ENCODE measurements around the gene FLNB. TPM values are rescaled to one million over a fixed set of nuclear protein-coding genes. Genes with fewer than 3 reads are reported as not detected.
A peak's percentile ranks its signal among the peaks of the same experiment; 100 is the strongest.

Gene FLNB
- total RNA-seq, 1 donor from 2014 or later, result 32.0 TPM

- H3K9me3 ChIP-seq (ENCODE audit: low read depth), result no peaks in the 10 kb centered on the region
- no peaks in the 10 kb centered on the region for H3K36me3 ChIP-seq
- no peak overlapping the region for H3K27ac Mint-ChIP-seq
- H3K9me3 Mint-ChIP-seq, result no peaks in the 10 kb centered on the region
- H3K4me1 Mint-ChIP-seq, result no peaks in the 10 kb centered on the region
- no peak for TF ChIP-seq EZH2phosphoT487 (IDR thresholded peaks at IDR 0.05)
- TF ChIP-seq EZH2 (IDR thresholded peaks at IDR 0.05), result no peak
- TF ChIP-seq, protein P1, sequence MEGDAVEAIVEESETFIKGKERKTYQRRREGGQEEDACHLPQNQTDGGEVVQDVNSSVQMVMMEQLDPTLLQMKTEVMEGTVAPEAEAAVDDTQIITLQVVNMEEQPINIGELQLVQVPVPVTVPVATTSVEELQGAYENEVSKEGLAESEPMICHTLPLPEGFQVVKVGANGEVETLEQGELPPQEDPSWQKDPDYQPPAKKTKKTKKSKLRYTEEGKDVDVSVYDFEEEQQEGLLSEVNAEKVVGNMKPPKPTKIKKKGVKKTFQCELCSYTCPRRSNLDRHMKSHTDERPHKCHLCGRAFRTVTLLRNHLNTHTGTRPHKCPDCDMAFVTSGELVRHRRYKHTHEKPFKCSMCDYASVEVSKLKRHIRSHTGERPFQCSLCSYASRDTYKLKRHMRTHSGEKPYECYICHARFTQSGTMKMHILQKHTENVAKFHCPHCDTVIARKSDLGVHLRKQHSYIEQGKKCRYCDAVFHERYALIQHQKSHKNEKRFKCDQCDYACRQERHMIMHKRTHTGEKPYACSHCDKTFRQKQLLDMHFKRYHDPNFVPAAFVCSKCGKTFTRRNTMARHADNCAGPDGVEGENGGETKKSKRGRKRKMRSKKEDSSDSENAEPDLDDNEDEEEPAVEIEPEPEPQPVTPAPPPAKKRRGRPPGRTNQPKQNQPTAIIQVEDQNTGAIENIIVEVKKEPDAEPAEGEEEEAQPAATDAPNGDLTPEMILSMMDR (IDR thresholded peaks at IDR 0.05), result no peak
- no peak overlapping the region for H3K27ac ChIP-seq
- no peak for DNase-seq (ENCODE audit: low spot score)
- H3F3A ChIP-seq (ENCODE audit: low read depth), result no peaks in the 10 kb centered on the region
- H3K4me3 ChIP-seq, result no peak overlapping the region
- H3K27me3 ChIP-seq, result no peaks in the 10 kb centered on the region
- no peak overlapping the region for H3K9ac ChIP-seq
- H3K27me3 Mint-ChIP-seq (ENCODE audit: insufficient read depth, low read depth), result peaks cover 4% of the 10 kb centered on the region
- no peaks in the 10 kb centered on the region for H3K4me1 ChIP-seq
- no peak overlapping the region for H2AFZ ChIP-seq (replicated peaks)
- H3K4me3 Mint-ChIP-seq, result no peak overlapping the region
- H3K79me2 ChIP-seq (ENCODE audit: low read depth), result no peaks in the 10 kb centered on the region
- no peak overlapping the region for H3K4me2 ChIP-seq
- H3K36me3 Mint-ChIP-seq, result peaks cover 45% of the 10 kb centered on the region
- no peaks in the 10 kb centered on the region for H4K20me1 ChIP-seq (ENCODE audit: low read depth)
Observed at GRCh38 chr3:58132850-58133249, 124.6 kb downstream of the FLNB start.

DNA sequence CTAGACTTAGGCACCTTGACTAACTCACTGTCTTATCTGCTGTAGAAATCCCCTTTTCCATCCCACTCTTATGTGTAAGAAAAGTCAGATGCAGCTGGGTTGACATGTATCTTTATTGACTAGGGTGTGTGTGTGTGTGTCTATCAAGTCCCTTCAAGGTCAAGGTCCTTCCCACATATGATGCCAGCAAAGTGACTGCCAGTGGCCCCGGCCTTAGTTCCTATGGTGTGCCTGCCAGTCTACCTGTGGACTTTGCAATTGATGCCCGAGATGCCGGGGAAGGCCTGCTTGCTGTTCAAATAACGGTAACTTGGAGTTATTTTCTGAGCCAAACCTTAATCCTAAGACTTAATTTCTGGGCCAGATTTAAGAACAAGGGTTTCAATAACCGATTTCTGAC is 126.2 kb downstream of the FLNB start:
- Histone ChIP-seq H3F3A (ENCODE audit: low read depth) (no peaks in the 10 kb centered on the region), H3K27ac (no peak overlapping the region), H3K4me1 (no peaks in the 10 kb centered on the region), H3K9me3 (ENCODE audit: low read depth) (no peaks in the 10 kb centered on the region), H3K4me3 (no peak overlapping the region), H4K20me1 (ENCODE audit: low read depth) (no peaks in the 10 kb centered on the region), H3K36me3 (no peaks in the 10 kb centered on the region), H3K9ac (no peak overlapping the region), H3K4me2 (no peak overlapping the region), H3K79me2 (ENCODE audit: low read depth) (no peaks in the 10 kb centered on the region), H3K27me3 (no peaks in the 10 kb centered on the region), H2AFZ (replicated peaks) (no peak overlapping the region)
- Mint-ChIP-seq H3K27ac (no peak overlapping the region), H3K27me3 (ENCODE audit: insufficient read depth, low read depth) (peaks cover 4% of the 10 kb centered on the region), H3K9me3 (no peaks in the 10 kb centered on the region), H3K4me3 (no peak overlapping the region), H3K36me3 (peaks cover 44% of the 10 kb centered on the region), H3K4me1 (no peaks in the 10 kb centered on the region)
- no peak for DNase-seq (ENCODE audit: low spot score)
- TF ChIP-seq EZH2phosphoT487 (IDR thresholded peaks at IDR 0.05) (no peak), EZH2 (IDR thresholded peaks at IDR 0.05) (no peak)
- TF ChIP-seq, protein P1 (IDR thresholded peaks at IDR 0.05), result no peak

DNA sequence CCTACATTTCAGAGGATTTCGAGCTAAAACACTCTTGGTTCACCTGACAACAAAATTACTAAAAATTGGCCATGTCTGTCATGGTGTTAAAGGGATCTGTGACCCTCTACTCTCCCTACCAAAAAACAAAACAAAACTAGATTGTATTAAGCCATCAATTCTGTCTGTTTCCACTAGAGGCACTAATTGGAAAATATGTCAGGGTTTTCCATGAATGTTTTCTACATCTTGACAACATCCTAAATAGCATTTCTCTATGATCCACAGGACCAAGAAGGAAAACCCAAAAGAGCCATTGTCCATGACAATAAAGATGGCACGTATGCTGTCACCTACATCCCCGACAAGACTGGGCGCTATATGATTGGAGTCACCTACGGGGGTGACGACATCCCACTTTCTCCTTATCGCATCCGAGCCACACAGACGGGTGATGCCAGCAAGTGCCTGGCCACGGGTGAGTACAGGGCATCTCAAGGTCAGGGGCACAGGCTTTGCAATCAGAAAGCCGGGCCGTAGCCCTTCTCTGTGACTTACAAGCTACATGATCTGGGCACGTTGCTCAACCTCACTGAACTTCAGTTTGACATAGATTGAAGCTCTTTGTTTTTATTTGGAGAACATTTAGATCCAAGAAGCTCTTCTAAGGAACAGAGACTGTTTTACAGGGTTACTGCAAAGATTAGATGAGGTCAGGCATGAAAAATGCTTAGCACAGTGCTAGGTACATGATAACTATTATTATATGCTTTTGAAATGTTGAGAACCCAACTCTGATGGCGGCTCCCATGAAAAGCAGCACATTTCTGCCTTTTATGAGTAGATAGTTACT is 127.7 kb downstream of the FLNB start:
- no peaks in the 10 kb centered on the region for H3K36me3 ChIP-seq
- H3K27ac Mint-ChIP-seq, result peak overlapping the region; percentile 36
- H3K79me2 ChIP-seq (ENCODE audit: low read depth), result no peaks in the 10 kb centered on the region
- no peaks in the 10 kb centered on the region for H3F3A ChIP-seq (ENCODE audit: low read depth)
- H3K27ac ChIP-seq, result no peak overlapping the region
- H4K20me1 ChIP-seq (ENCODE audit: low read depth), result no peaks in the 10 kb centered on the region
- TF ChIP-seq, protein P1 (IDR thresholded peaks at IDR 0.05), result peak; percentile 38
- no peak for TF ChIP-seq EZH2 (IDR thresholded peaks at IDR 0.05)
- no peaks in the 10 kb centered on the region for H3K4me1 ChIP-seq
- H3K9me3 ChIP-seq (ENCODE audit: low read depth), result no peaks in the 10 kb centered on the region
- H3K4me3 ChIP-seq, result no peak overlapping the region
- H3K9ac ChIP-seq, result no peak overlapping the region
- no peaks in the 10 kb centered on the region for H3K4me1 Mint-ChIP-seq
- peaks cover 49% of the 10 kb centered on the region for H3K36me3 Mint-ChIP-seq
- no peak overlapping the region for H3K4me2 ChIP-seq
- DNase-seq (ENCODE audit: low spot score), result no peak
- no peak overlapping the region for H2AFZ ChIP-seq (replicated peaks)
- H3K9me3 Mint-ChIP-seq, result no peaks in the 10 kb centered on the region
- no peaks in the 10 kb centered on the region for H3K27me3 ChIP-seq
- H3K4me3 Mint-ChIP-seq, result no peak overlapping the region
- peaks cover 2% of the 10 kb centered on the region for H3K27me3 Mint-ChIP-seq (ENCODE audit: insufficient read depth, low read depth)
